Measurements from ENCODE around the gene TOP3A.
A peak's percentile ranks its signal among the peaks of the same experiment; 100 is the strongest.

TOP3A gene

DNA sequence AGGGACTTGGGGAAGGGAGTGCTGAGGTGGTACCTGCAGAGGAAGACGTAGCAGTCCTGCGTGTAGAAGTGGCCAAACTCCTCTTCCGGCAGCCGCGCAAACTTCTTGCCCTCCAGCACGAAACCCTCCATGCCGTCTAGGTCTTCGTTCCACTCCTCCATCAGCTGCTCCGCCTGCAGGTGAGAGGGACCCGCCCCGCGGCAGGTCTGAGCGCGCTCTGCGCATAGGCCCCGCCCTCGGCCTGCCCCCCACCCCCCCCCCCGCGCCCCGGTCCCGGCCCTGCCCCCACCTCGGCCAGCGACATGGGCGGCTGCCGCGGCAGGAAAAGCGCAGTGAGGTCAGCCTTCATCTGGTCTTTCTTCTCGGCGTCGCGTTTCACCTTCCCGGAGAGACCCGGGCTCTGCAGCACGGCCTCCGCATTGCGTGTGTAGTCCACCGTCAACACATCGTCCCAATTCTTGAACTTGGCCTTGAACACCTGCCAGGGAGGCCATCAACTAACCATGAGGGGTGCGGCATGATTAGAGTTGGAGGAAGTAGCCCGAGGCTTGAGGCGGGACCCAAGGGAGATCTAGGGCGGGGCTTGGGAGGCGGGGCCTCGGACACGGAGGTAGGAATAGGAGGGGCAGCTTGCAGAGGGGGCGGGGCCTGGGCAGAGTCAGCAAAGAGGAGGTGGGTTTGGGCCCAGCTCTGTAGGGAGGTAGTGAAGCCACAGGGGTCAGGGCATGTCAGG, 67.7 kb downstream of the TOP3A start:
- TF ChIP-seq, protein P1, sequence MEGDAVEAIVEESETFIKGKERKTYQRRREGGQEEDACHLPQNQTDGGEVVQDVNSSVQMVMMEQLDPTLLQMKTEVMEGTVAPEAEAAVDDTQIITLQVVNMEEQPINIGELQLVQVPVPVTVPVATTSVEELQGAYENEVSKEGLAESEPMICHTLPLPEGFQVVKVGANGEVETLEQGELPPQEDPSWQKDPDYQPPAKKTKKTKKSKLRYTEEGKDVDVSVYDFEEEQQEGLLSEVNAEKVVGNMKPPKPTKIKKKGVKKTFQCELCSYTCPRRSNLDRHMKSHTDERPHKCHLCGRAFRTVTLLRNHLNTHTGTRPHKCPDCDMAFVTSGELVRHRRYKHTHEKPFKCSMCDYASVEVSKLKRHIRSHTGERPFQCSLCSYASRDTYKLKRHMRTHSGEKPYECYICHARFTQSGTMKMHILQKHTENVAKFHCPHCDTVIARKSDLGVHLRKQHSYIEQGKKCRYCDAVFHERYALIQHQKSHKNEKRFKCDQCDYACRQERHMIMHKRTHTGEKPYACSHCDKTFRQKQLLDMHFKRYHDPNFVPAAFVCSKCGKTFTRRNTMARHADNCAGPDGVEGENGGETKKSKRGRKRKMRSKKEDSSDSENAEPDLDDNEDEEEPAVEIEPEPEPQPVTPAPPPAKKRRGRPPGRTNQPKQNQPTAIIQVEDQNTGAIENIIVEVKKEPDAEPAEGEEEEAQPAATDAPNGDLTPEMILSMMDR (IDR thresholded peaks at IDR 0.05; ENCODE audit: insufficient read depth, low read length, poor library complexity, severe bottlenecking), result no peak
- DNase-seq (ENCODE audit: extremely low read depth, insufficient read length), result peak; percentile 51
- peaks cover 43% of the 10 kb centered on the region for H3K36me3 ChIP-seq (ENCODE audit: control insufficient read depth, insufficient read depth, low read length)
- H3K4me3 ChIP-seq (replicated peaks; ENCODE audit: low read depth, low read length), result no peak overlapping the region
- no peaks in the 10 kb centered on the region for H3K27me3 ChIP-seq (replicated peaks; ENCODE audit: control insufficient read depth, insufficient read depth, low read length)

GRCh38 chr17:18246109-18246725, 68.6 kb downstream of the TOP3A start:
- H3K4me3 ChIP-seq (replicated peaks; ENCODE audit: low read depth, low read length), result no peak overlapping the region
- peaks cover 37% of the 10 kb centered on the region for H3K36me3 ChIP-seq (ENCODE audit: control insufficient read depth, insufficient read depth, low read length)
- TF ChIP-seq, protein P1 (IDR thresholded peaks at IDR 0.05; ENCODE audit: insufficient read depth, low read length, poor library complexity, severe bottlenecking), result no peak
- H3K27me3 ChIP-seq (replicated peaks; ENCODE audit: control insufficient read depth, insufficient read depth, low read length), result no peaks in the 10 kb centered on the region
- no peak for DNase-seq (ENCODE audit: extremely low read depth, insufficient read length)

- Histone ChIP-seq H3K36me3 (ENCODE audit: control insufficient read depth, insufficient read depth, low read length) (peaks cover 32% of the 10 kb centered on the region), H3K4me3 (replicated peaks; ENCODE audit: low read depth, low read length) (no peak overlapping the region), H3K27me3 (replicated peaks; ENCODE audit: control insufficient read depth, insufficient read depth, low read length) (no peaks in the 10 kb centered on the region)
- TF ChIP-seq, protein P1 (IDR thresholded peaks at IDR 0.05; ENCODE audit: insufficient read depth, low read length, poor library complexity, severe bottlenecking), result no peak
- no peak for DNase-seq (ENCODE audit: extremely low read depth, insufficient read length)
Measured at GRCh38 chr17:18245038-18245776, 69.6 kb downstream of the TOP3A start.

DNA sequence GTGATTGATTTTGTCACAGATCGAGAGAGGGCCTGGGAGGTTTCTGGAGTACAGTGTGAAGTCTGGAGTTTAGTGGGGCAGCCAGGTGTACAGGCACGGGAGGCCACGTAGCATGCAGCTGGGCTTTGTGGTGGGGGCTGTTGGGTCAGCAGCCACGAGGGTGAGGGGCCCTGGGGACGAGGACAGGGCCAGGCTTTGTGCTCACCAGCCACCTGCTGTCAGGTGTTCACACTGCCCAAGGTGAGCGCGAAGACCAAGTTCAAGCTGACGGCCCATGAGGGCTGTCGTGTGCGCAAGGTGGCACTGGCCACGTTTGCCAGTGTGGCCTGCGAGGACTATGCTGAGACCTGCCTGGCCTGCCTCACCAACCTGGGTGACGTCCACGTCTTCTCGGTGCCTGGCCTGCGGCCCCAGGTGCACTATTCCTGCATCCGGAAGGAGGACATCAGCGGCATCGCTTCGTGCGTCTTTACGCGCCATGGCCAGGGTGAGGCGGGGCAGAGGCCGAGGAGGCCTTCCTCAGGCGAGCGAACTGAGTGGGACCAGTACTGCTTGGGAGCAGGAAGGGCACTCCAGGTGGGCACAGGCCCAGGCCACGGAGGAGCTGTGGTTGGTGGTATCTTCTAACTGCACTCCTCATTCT, 73.4 kb downstream of the TOP3A start:
- no peak for DNase-seq (ENCODE audit: extremely low read depth, insufficient read length)
- TF ChIP-seq, protein P1 (IDR thresholded peaks at IDR 0.05; ENCODE audit: insufficient read depth, low read length, poor library complexity, severe bottlenecking), result no peak
- no peak overlapping the region for H3K4me3 ChIP-seq (replicated peaks; ENCODE audit: low read depth, low read length)
- no peaks in the 10 kb centered on the region for H3K27me3 ChIP-seq (replicated peaks; ENCODE audit: control insufficient read depth, insufficient read depth, low read length)
- H3K36me3 ChIP-seq (ENCODE audit: control insufficient read depth, insufficient read depth, low read length), result peaks cover 15% of the 10 kb centered on the region

- no peak overlapping the region for H3K4me3 ChIP-seq (replicated peaks; ENCODE audit: low read depth, low read length)
- DNase-seq (ENCODE audit: extremely low read depth, insufficient read length), result no peak
- TF ChIP-seq, protein P1 (IDR thresholded peaks at IDR 0.05; ENCODE audit: insufficient read depth, low read length, poor library complexity, severe bottlenecking), result no peak
- peaks cover 7% of the 10 kb centered on the region for H3K36me3 ChIP-seq (ENCODE audit: control insufficient read depth, insufficient read depth, low read length)
- no peaks in the 10 kb centered on the region for H3K27me3 ChIP-seq (replicated peaks; ENCODE audit: control insufficient read depth, insufficient read depth, low read length)
Measured at GRCh38 chr17:18240449-18240848, 74.3 kb downstream of the TOP3A start.

Measured in GM06990 (cell line).